GM12865 (cell line): ENCODE measurements around the gene MMEL1.

Source experiments
- DNase-seq: peaks from one replicate; pipeline ENCODE4 v3.0.0; 2010; ENCODE audit warnings: low read depth
- H3K4me3 ChIP-seq: 2 replicates; pipeline ENCODE4 v1.5.1; 2011; ENCODE audit warnings: mild to moderate bottlenecking, low read depth, low read length, control low read depth
- TF ChIP-seq, protein P1 (sequence below): IDR thresholded peaks from 2 replicates; pipeline ENCODE4 v1.5.1; 2011; ENCODE audit warnings: low read length, control low read depth, low read depth, inconsistent platforms; ENCODE audit not compliant: insufficient read depth; ENCODE audit errors: missing control alignments

The MMEL1 gene

DNA sequence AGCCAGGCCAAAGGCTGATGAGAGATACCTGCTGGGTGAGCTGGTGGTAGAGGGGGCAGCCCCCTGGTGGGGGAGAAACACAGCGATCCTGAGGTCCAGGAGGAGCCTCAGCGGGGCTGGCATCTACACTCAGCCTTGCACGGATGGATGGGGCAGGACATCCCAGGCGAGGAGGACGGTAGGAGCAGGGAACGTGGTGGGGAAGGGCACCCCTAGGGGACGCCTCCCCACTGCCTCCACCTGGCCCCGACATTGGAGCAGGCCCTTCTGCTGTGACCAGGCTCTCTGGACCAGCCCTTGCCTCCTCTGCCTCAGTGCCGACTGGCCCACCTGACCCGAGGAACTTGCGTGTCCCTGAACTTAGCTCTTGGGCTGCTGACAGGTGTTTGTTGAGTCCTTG, 6.4 kb upstream of the MMEL1 start:
- no peak for DNase-seq
- TF ChIP-seq, protein P1, sequence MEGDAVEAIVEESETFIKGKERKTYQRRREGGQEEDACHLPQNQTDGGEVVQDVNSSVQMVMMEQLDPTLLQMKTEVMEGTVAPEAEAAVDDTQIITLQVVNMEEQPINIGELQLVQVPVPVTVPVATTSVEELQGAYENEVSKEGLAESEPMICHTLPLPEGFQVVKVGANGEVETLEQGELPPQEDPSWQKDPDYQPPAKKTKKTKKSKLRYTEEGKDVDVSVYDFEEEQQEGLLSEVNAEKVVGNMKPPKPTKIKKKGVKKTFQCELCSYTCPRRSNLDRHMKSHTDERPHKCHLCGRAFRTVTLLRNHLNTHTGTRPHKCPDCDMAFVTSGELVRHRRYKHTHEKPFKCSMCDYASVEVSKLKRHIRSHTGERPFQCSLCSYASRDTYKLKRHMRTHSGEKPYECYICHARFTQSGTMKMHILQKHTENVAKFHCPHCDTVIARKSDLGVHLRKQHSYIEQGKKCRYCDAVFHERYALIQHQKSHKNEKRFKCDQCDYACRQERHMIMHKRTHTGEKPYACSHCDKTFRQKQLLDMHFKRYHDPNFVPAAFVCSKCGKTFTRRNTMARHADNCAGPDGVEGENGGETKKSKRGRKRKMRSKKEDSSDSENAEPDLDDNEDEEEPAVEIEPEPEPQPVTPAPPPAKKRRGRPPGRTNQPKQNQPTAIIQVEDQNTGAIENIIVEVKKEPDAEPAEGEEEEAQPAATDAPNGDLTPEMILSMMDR: peak; percentile 2
- H3K4me3 ChIP-seq: no peak overlapping the region

DNA sequence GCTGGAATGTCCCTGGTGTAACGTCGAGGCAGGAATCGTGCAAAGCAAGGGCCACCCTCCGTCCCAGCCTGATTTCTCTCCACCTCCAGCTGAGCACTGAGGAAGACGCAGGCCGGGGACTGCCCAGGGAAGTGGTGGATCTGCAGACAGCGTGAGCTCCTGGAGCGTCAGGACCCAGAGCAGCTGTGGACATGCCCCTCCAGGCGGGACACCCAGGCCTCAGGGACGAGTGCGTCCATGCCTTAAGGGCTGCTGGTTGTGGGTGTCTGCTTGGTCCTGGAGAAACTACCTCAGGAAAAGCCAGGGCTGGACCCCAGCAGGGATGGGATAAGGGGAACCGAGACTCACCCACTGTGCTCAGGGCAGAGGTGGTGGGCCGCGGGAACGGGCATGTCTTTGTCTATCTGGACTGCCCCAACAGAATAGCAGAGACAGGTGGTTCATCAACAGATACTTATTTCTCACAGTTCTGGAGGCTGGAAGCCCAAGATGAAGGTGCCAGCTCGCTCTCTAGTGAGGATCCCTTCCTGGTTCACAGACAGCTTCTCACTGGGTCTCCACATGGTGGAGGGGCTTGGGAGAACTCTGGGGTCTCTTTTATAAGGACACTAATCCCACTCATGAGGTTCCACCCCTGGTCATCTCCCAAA, 5.8 kb upstream of the MMEL1 start:
- no peak overlapping the region for H3K4me3 ChIP-seq
- TF ChIP-seq, protein P1: no peak
- DNase-seq: no peak

DNA sequence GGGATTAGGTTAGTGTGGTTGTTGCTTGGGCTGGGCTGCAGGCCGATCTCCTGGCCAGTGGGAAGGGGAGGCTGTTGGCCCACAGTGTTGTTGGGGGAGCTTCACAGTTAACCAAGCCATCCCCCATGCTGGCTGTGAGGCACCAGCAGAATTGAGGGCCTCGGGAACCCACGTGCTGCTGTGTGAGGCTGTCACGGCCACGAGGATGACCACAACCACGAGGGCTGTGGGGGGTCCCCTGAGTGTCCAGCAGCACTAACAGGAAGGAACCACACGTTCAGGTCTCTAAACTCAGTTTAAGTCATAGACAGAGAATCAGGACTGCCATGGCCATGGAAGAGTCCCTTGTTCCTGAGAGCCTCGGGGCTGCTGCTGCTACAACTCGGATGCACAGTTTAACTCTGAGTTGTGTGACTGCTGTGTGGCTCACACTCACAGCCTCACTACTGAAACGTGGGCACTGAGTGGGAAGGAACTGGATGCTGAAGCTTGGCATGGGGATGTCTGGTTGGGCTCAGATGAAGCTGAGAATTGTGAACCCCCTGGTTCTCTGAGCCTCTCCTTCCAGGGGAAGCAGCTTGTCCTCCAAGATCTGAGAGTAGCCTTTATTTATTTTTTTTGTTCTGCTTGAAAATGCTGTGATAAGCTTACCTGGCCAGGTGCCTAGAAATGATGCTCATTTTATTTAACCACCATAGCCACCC, 4.8 kb upstream of the MMEL1 start:
- TF ChIP-seq, protein P1: no peak
- no peak for DNase-seq
- H3K4me3 ChIP-seq: no peak overlapping the region

DNA sequence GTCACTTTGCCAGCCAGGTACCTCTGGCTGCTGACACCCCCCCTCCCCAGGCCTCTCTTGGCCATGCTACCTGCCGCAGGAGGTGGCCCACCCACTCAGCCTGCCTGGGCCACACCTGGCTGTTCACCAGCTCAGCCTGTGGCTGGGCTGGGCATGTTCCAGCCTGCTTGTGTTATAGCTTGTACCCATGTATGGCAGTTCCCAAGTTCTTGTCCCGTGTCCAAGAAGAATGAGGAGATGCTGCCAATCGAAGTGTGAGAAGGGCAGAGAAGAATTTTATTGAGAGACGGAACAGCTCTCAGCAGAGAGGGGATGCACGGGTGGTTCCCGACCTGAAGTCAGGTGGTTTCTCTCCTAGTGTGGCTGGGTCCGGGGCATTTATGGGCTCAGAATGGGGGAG, 3.9 kb upstream of the MMEL1 start:
- H3K4me3 ChIP-seq: no peak overlapping the region
- TF ChIP-seq, protein P1: no peak
- DNase-seq: no peak

DNA sequence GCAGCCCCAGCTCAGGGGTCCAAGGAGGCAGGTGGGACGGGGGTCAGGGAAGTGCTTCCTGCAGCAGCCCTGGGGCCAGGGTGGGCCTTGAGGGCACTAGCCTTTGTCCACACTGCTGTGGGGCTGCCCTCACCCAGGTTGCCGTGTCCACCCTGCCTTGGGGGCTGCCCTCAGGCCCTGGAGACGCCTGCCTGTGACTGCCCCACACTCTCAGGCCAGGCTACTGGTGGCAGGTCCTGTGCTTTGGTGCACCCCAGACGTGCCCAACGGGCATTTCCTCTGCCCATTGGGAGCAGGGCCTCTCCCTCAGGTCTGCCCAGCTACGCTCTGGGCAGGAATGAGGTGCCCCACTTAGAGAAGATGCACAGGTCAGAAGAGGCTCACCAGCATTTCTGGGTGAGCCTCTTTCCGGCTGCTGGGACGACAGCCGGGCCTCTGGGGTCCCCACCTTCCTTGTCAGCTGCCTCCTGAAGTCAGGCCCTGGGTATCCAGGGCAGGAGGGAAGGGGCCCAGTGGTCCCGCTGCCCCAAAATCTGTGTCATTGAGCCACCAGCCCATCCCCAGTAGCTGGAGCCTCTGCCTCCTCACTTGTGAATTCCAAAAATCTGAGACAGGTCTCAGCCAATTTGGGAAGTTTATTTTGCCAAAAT, 2.7 kb upstream of the MMEL1 start:
- no peak for DNase-seq
- H3K4me3 ChIP-seq: no peak overlapping the region
- TF ChIP-seq, protein P1: no peak

DNA sequence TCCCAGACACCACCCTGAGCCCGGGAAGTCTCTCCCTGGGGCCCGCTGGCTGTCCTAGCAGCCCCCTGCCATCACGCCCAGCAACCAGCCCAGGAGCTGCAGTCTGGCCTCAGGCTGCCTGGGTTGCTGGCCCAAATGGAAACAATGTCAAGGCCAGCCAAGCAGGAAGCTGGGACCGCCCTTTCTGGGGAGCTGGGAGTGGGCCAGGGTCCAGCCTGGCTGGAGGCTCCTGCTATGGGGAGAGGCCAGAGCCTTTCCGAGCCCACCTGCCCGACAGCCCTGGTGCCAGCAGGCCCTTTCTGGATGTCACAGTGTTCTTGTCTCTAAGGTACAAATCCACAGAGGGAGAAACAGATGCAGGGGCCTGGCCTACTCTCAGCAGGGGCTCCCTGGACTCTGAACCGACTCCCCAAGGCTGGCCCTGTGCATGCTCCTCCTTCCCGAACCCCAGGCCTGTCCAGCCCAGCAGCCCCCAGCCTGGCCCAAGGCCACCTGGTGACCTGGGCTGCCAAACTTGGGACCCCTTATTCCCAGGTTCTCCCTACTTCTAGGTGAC, 1.2 kb upstream of the MMEL1 start:
- DNase-seq: no peak
- no peak overlapping the region for H3K4me3 ChIP-seq
- TF ChIP-seq, protein P1: no peak
